Esophagus mucosa (tissue), 1 donor: Measurements from ENCODE around the gene AFF3. TPM values are rescaled to one million over a fixed set of nuclear protein-coding genes. Genes with fewer than 3 reads are reported as not detected.
A peak's percentile ranks its signal among the peaks of the same experiment; 100 is the strongest.

Source experiments
- ATAC-seq: fragments of 200-7000 bp; cut with Tn5 transposase; one replicate; pipeline ENCODE4 v1.9.1; 2020
- total RNA-seq: library from RNA; stranded (reverse); gene quantifications from one replicate; pipeline ENCODE4 v1.2.4, GENCODE V29; 2023
- donor health status: DM: yes; HTN: yes; CAD: no.

Gene AFF3
- total RNA-seq, 1 donor from 2014 or later: 0.96 TPM

DNA sequence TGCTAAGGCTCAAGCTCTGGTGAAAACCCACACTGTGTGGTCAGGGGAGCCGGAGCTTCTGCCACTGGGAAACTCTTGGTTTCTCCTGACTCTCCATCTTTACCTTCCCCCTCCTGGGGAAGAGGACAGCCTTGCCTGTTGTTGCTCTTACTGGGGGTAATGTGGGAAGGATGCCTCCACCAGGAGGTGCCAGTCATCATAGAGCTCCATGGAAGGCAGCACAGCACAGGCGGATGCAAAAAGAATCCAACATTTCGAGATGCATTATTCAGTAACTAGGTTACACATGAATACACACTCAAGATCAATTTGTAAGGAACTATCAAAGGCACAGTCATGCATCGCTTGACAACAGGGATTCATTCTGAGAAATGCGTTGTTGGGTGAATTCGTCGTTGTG lies 322.6 kb downstream of the AFF3 start:
- ATAC-seq: no peak

DNA sequence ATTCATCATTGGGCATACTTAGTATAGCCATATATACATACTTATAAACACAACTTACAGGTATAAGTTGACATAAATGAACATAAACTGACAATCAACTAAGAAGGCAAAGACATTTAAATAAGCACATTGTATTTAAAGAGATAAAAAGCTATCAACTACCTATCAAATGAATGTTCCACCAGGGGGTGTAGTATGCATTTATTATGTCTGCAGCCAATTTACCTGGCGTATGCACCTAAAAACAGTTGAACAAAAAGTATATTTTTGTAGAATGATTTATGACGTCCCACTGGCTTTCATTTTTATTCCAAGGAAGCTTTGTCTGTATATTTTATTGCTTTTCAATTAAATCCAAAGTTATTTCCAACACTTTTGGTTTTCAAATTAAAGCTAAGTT lies 323.5 kb downstream of the AFF3 start:
- no peak for ATAC-seq

DNA sequence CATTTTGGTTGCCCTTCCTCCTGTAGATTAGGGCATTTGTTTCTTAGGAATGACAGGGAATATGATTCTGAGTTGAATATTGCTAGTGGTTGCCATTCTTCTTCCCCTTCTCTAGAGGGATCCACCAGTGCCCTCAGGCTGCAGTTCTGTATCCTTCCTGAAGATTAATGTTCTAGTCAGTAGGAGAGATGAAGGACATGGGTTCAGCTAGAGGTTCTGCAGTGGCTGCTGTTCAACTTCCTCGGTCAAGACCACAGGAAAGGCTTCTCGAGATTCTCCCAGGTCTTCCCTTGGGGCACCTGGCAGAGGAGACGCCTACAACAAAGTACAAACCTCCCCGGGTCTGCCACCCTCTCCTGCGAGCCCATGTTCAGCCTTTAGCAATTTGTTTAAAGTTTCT lies 325.5 kb downstream of the AFF3 start:
- ATAC-seq: no peak

DNA sequence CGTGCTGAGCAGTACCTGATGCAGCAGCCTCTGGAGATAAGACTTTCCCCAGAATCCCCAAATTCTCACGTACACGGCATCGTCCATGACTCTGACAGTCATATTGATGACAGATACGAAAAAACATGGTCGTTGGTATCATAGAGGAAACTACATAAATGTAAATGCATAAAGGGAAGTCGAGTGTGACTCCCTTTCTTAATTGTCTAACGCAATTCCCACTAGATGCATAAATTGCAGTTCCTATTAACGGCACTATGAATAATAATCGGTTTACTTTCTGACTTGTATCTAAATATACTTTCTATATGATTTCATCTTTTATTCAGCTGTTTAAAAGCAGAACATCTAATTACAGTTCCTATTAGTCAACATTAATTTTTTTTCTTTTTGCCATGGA lies 330.0 kb downstream of the AFF3 start:
- ATAC-seq: no peak

DNA sequence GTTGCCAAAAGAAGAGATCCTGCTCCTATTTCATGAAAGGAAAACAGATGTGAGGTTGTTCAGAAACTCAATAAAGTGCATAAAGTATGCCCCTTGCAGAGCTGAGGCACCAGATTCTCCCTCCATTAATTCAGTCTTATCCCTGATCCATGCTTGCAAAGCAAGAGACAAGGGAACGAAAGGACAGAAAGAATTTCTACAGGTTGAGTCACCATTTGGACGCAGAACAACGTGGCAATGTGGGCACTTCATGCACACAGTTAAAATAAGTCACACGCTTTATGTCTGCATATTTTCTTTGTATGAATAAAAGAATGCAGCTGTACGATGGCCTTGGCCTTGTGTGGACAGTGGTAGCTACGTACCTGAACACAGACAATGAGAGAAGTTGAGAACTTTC lies 330.8 kb downstream of the AFF3 start:
- no peak for ATAC-seq

DNA sequence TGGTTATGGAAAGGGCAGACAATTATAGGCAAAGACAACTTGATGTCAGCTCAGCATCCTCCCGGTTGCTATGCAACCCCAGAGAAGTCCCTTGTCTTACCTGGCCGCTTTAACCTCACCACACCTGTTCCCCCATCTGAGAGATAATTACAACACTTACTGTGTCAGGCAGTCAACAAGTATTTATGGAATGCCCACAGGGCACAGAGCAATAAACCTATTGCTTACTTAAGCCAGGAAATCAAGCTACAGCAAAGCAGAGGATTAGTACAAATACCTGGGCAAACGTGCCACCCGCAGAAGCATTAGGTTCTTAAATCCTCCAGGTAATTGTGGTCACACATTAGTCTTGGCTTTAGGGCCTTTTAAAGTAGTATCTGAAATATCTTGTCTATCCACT lies 332.2 kb downstream of the AFF3 start:
- peak; percentile 71 for ATAC-seq

DNA sequence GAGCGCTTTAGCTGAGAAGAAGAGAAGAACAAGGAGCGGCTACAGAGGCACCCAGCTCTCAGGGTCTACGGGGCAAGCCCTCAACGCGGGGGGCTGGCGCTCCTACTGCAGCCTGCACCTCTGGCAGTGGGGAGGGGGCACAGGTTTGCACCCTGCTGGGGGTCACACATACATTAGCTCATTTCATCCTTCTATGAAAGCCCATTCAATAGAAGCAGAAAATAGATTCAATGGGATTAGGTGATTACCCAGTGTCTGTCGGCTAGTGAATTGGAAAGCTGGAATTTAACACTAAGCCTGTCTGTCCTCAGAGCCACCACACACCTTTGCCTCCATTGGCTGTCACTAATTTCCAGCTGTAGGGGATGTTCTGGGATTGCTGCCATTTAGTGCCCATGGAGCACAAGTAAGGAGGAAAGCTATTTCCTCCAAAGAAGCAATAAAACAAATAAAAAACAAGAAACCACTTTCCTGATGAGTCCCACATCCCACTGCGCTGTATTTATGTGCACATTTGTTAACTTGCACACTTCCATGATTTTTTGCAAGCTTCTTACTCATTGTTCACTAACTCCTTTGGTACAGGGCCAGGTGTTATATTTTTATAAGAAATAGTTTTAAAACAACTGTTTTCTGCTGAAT lies 333.0 kb downstream of the AFF3 start:
- no peak for ATAC-seq

DNA sequence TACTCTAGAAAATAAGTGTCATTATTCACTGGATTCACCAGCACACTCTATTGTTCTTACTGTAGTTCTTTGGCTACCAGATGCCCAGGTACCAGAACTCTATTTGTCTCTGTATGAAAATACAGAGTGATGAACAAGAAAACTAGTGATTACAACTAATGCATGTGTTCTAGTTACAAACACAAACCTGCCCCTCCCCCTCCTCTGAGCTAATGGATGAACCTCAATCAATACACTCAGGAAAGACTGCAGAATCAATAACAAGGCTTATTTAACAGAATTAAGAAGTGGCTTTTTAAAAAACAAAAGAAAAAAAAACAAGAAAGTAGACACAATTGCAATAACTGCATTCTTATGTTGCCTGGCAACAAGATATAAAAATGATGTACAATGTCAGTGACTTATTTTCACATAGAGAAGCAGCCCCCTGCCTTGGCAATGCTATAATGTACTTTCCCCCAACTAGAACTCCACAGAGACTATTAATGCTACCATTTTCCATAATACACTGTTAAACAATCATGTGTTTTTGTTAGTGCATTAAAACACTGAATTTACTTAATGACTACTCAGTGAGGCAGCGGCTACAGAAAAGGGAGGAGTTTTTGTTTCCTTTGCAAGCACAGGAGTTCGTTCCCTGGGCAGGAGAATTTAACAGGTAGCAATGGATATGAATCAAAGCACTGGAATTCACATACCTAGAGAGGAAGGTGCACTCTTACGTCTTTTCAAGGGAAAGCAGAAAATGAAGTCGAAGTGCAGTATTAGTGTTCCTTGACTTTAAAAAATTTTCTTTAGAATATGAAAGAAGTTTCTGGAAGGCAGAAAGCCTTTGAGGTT lies 333.8 kb downstream of the AFF3 start:
- ATAC-seq: no peak

DNA sequence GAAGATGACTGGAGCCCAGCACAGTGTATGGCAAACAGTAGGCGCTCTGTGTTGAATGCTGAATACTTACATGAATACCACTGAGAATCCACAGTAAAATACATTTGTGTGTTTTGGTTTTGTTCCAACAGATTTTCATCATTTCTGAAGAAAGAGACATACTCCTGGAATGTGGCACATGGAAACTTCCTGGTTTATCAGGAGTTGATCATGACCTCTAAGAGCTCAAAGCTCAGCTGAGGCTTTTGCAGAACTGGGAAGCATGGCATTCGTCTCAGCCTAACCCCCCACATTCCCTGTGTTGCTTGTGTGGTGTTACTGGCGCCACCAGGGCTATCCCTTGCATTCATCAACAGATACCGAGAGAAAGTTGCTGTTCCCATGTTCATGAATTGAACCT lies 335.6 kb downstream of the AFF3 start:
- ATAC-seq: no peak

DNA sequence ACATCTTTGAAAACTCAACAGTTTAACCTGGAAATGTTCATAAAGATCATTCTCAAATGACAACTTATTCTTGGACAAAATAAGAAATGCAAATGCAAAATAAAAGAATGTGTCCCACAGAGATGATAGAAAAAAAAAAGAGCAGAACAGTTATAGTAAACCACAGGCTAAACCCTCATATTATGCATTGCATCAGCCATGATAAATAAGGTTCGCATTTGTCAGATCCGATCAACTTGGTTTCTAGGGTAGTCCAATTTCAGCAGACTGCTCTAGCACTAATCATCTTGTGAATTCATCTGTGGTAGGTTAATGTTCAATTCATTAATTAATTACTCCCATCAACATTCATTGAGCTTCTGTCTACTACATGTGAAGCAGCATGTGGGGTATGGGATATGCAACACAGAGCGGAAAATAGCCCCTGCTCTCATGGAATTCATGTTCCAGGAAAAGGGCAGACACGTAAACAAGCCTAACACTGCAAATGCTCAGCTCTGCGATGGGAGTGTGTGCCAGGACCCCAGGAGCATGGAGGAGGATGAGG lies 336.4 kb downstream of the AFF3 start:
- ATAC-seq: no peak

DNA sequence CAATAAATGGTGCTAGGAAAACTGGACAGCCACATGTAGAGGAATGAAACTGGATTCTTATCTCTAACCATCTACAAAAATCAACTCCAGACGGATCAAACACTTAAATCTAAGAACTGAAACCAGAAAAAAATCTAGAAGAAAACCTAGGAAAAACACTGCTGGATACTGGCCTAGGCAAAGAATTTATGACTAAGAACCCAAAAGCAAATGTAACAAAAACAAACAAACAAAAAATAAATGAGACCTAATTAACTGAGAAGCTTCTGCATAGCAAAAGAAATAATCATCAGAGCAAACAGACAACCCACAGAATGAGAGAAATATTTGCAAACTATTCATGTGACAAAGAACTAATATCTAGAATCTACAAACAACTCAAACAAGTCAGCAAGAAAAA lies 338.5 kb downstream of the AFF3 start:
- no peak for ATAC-seq

DNA sequence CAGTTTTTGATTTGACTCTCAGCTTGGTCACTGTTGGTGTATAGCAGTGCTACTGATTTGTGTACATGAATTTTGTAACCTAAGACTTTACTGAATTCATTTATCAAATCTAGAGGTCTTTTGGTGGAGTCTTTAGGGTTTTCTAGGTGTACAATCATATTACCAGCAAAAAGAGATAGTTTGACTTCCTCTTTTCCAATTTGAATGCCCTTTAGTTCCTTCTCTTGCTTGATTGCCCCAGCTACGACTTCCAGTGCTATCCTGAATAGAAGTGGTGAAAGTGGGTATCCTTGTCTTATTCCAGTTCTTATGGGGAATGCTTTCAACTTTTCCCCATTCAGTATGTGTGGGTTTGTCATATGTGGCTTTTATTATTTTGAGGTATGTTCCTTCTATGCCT lies 339.7 kb downstream of the AFF3 start:
- ATAC-seq: no peak

DNA sequence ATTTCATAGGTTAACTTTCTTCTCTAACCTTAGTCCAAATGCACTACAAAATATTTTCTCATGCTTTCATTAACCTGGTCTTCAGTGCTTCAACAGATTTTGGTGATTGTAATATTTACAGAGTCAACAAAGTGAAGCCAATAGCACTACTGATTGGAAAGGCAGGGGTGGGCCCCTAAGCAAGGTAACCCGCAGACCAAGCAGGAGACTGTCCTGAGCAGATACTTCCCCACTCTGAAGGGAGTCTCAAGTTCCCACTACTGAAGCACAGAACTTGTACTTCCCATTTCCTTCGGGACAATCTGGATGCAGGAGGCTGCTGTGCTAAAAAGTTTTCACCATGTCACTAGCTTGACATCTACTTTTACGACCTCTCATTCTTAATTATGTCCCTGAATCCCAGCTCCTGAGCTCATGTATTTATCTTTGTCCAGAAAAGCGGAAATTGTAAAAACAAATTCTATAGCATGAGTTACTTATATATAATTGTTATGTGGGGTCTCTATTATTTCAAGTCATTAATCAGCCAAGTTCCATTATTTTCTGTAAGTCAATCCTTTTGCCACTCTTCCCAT lies 341.0 kb downstream of the AFF3 start:
- no peak for ATAC-seq

DNA sequence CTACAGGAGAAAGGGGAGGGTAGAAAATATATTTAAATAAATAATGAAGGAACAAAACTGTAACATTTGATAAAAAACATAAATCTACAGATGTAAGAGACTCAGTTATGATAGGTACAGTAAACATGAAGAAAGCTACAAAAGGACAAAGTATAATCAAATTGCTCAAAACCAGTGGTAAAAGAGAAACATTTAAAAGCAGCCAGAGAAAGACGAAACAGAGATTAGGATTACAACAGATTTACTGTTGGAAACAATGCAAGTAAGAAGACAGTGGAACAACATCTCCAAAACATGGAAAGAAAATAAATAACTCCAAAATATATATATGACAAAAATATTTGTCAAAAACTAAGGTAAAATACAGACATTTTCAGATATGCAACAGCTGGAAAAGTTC lies 344.9 kb downstream of the AFF3 start:
- ATAC-seq: no peak

DNA sequence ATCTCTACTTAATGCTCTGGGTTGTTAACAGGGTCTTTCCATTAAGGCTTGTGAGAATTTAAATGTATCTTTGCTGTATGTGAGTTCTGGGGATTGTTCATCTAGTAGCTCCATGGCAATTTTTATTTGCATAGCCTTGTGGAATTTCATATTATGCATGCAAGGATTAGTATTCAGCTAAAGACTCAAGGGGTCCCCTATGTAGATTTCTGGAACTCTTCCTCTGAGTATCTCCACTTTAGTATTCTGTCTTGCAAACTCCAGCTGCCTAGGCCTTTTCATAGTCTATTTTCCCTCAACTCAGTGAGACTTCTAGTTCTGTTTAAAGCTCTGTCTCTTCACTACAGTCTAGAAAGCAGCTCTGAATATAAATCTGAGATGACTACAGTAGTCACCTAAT lies 348.0 kb downstream of the AFF3 start:
- no peak for ATAC-seq

DNA sequence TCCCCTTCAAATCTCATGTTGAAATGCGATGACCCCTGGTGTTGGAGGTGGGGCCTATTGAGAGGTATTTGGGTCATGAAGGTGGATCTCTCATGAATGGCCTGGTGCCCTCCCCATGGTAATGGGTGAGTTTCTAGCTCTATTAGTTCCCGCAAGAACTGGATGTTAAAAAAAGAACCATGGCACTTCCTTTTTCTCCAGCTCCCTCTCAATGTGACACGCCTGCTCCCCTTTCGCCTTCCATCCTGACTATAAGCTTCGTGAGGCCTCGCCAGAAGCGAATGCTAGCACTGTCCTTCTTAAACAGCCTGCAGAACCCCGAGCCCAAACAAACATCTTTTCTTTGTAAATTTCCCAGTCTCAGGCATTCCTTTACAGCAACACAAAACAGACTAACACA lies 349.4 kb downstream of the AFF3 start:
- ATAC-seq: no peak

DNA sequence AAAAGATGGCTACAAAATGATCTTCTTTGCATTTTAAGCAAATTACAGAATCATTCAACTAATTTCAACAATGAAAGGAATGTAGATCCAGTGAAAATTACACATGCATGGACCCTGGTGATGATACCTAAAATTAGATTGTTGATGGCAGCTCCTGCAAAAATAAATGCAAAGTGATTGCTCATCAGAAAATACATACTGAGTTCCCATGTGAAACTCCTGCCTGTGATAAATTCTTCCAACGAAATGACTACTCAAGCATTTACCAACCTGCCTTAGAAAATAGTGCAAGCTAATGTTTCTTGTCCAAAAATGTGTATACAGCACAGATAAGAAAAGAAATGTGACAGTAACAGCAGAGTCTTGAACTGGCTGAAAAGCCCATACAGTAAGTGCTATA lies 352.5 kb downstream of the AFF3 start:
- no peak for ATAC-seq

DNA sequence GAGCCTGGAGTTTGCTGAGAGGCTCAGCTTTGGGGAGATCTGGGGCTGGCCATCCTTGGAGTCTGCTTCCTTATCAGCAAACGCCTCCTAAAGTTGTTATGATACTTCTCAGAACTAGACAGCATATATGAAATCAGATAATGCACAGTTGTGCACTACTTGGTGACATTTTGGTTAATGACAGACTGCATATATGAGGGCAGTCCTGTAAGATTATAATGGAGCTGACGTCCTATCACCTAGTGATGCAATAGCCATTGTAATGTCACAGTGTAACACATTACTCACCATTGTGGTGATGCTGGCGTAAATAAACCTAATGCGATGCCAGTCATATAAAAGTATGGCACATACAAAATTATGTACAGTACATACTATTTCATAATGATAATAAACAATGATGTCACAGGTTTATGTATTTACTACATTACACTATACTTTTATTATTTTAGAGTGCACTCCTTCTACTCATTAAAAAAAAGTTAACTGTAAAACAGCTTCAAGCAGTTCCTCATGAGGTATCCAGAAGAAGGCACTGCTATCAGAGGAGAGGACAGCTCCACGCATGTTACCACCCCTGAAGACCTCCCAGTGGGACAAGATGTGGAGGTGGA lies 354.5 kb downstream of the AFF3 start:
- no peak for ATAC-seq

DNA sequence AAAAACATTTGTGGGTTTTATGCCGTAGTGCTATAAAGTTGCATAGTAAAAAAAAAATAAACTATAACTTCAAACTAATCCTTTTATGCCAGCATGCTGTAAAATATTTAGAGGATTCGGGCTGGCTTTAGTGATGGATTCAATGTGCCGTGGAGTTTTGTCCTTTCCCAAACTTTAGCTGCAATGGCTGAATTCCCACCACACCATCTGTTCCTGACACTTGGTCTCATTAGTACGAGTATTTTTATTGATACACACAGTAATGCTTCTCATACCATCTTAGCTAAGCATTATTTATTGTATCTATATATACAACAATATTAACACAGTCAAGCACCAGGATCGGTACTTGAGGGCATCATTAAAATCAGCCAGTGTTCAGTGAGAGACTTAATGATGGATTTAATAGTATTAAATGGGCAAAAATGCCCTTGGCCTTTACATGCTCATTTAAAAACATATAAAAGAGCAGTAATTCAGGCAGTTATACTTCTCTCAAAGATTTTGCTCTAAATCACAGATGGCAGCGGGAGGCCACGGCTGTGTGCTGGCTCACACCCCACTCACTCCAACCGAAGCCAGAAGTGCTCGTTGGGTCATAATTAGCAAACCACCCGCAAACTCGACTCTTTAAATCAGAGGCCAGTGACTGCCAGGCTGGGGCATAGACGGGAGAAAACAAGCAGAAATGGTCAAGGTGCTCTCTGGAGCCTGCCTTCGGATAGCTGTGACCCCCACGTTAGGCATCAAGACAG lies 355.6 kb downstream of the AFF3 start:
- ATAC-seq: no peak

DNA sequence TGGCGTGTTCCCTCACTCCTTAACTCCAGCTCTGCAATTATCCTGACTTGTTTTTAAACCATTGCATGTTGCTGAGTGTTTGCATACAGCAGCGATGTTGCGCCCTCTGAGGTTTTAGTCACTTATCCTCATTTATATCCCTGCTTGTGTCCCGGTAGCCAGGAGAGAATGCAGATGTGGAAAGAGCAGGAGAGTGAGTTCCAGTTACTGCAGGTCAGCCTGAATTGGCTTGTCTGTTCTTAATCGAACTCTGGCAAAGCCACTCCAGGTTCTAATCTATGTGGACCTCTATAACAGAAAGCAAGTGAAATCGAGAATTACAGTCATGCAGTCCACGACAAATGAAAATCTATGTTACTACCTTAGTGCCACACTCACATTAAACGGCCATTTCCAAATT lies 357.4 kb downstream of the AFF3 start:
- no peak for ATAC-seq

DNA sequence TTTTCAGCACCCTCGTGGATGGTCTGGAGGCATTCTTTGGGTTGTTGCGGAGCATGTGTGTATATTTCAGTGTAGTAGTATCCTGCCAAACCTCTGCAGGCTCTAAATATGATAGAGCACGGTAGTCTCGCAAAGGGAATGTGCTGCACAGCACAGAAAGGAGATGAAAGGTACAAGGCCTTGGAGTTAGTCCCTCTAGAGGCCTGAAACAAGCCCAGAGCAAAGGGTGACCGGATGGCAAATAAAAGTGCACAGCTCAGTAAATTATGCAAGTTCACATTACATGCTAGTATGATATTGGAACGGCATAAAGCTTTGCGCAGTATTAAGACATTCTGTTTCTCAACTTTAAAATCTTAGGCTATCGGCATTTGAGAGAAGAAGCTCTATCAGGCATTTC lies 358.1 kb downstream of the AFF3 start:
- ATAC-seq: no peak

DNA sequence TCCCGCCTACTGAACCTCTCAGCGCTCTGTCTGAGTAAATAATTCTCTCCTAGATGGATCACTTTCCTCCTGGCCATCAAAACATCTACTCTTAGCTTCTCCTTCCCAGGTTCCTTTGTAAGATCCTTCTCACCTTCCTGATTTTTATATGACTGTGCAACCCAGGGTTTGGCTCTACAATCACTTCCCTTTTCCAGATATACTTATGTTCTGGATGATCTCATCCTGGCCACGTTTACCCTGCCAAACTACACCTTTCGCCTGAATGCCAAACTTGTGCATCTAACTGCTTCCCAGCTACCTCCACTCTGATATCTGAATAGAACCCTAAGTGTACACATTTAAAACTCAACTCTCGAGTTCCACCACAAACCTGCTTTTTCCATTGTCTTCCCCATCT lies 362.1 kb downstream of the AFF3 start:
- no peak for ATAC-seq

DNA sequence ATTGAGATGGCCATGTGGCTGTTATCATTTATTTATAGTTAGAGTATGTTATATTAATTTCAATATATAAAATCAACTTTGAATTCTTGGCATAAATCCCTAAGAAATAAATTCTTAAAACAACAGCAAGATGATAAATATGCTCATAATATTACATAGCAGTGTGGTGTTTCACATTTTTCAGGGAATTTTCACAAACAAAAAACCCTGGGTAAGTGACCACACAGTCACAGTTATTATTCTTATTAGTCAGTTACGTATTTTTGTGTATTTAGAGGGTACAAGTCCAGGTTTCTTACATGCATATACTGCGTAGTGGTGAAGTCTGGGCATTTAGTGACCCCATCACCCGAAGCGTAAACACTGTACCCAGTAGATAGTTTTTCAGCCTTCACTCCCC lies 363.1 kb downstream of the AFF3 start:
- ATAC-seq: no peak
